Activated CD8-positive, alpha-beta memory T cell treated with anti-CD3 and anti-CD28 coated beads, Interleukin-2, amount 50 U/mL, for 48 hours (primary cell): ENCODE results near the gene HEPN1.
A peak's percentile ranks its signal among the peaks of the same experiment; 100 is the strongest.

Experiments used
- DNase-seq: peaks from one replicate; pipeline ENCODE4 v3.0.0-alpha.2; 2020

HEPN1 gene

DNA sequence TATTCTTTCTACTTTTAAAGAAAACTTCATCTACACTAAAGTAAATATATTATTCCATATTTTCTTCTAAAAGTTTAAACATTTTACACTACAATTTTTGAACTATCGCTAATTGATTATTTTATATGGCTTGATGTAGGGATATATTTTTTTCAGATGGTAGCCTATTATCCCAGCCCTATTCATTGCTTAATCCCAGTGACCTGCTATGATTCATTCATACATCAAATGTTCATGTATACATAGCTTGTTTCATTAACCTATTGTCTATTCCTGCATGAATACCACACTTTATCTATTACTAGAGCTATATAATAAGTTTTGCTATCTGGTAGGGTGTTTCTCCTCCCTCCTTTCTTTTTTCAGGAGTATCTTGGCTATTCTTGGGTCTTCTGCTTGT, 16.4 kb upstream of the HEPN1 start:
- no peak for DNase-seq

DNA sequence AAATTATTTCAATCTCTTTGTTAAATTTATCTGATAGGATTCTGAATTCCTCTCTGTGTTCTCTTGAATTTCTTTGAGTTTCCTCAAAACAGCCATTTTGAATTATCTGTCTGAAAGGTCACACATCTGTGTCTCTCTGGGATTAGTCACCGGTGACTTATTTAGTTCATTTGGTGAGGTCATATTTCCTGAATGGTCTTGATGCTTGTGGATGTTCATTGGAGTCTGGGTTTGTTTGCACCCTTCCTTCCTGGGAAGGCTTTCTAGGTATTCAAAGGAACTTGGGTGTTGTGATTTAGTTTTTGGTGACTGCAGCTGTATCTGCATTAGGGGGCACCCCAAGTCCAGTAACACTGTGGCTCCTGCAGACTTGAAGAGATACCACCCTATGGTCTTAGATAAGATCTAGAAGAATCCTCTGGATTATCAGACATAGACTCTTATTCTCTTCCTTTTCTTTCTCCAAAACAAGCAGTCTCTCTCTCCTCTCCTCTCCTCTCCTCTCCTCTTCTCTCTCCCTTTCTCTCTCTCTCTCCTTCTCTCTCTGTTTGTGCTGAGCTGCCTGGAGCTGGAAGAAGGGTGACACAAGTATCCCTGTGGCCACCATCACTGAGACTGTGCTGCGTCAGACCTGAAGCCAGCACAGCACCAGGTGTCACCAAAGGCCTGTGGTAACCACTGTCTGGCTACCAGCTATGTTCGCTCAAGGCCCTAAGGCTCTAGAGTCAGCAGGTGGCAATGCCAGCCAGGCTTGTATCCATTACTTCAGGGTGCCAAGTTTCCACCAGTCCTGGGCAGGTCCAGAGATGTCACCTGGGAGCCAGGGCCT, 3.3 kb upstream of the HEPN1 start:
- DNase-seq, result no peak

DNA sequence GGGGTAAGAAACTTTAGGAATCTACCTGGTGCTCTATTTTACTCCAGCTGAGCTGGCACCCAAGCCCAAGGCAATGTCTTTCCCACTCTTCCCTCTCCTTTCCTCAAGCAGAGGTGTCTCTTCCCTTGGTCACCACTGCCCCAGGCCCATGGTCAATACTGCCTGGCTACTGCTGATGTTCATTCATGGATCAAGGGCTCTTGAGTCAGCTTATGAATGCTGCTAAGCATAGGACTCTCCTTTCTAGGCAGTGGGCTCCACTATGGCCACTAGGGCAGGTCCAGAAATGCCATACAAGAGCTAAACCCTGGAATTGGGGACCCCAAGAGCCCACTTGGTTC, 2.7 kb upstream of the HEPN1 start:
- DNase-seq, result no peak

DNA sequence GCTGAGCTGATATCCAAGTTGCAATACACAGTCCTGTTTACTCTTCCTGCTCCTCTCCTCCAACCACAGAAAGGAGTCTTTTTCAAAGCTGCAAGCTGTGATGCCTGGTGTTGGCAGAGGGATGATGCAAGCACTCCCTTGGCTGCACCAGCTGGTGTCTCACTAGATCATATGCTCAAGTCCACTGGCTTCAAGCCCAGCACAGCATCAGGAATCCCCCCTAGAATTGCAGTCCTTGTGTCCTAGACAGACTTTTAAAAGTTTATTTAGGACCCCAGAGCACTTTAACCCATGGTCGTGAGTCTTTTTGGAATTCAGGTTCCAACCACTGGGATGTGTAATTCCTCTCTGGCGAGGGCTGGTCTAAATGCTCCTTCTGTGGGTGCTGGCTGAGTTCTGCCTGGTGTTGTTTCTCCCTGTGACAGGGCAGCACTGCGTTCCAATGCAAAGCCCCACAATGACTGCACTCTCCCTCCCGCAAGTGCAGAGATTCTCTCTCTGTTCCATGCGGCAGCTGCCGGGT, 1.9 kb upstream of the HEPN1 start:
- no peak for DNase-seq

DNA sequence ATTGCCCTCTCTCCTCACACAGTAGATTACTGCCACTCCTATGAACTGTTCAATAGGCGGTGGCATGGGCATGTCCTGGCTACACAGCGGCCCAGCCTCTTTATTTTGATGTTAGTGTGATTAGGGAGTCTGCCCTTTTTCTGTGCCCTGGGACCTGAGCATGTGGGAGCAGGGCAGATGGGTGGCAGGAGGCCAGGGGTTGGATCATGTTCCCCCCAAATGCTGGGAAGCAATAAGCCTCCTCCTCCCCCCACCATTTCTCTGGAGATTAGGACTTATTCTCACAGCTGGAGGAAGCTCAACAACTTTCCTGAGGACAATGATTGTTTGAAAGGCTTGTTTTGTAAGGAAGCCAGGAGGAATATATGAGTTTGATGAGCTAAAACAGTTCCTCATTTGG, 848 bp downstream of the HEPN1 start:
- DNase-seq, result no peak

DNA sequence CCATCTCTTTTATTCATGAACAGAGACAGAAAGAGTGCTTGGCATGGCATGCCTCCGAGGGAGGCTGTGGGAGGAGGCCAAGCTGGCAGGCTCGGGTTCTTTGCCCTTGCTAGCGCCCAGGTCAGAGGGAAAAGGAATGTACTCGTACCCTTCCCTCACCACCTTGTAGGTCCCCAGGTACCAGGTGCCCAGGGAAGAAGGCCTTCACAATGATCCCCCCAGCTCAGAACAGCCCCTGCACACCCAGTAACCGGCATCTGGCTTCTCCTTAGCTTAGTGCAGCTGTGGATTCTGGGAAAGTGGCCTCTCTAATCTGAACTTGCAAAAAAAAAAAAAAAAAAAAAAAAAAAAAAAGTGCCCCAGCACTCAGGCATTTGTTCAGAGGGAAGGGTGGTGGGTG, 1.3 kb downstream of the HEPN1 start:
- no peak for DNase-seq

DNA sequence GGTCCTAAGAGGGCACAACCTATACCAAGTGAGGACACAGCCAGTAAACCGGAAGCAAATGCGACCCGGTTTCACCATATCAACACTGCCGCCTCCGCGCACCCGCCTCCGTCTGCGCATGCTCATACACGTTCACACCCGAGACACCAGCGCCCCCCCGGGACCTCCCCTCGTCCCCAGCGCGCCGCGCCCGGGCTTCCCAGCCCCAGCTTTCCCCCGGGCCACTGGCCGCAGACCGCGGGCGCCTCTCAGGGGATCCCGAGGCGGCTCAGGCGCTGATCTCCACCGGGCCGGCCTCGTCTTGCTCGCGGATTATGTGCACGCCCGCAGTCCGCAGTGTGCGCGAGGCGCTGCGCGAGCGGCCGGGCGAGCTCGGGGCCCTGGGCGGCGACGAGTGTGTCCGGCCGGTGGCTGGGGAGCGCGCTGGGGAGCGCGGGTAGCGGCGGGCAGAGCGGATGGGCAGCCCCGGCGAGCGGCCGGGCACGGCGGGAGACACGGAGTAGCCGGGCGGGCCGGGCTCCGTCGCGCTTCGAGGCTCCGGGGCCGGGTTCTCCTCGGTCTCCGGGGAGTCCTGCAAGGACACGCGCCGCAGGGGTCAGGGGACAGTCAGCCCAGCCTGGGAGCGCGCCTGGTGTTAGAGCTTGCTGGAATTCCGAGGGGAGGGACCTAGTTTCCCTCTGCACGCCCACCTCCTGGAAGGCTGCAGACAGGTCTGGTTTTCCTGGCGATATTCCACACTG, 2.0 kb downstream of the HEPN1 start:
- DNase-seq, result peak; percentile 88

DNA sequence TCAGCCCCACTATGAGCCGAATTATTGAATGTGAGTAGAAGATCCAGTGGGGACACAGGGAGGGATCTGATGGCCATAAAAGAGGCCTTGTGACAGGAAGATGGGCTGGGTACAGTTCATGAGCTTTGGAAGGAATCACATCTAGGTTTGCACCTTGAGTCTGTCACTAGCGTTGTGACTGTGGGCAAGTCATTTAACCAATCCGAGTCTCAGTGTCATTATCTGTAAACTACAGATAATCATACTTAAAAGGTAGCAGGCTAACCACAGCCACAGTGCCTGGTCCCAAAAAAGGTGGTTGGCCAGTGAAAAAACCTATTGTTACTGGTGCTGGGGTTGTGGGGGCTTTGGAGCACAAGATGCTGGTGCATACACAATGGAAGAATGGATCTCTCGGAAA, 3.8 kb downstream of the HEPN1 start:
- DNase-seq, result no peak

DNA sequence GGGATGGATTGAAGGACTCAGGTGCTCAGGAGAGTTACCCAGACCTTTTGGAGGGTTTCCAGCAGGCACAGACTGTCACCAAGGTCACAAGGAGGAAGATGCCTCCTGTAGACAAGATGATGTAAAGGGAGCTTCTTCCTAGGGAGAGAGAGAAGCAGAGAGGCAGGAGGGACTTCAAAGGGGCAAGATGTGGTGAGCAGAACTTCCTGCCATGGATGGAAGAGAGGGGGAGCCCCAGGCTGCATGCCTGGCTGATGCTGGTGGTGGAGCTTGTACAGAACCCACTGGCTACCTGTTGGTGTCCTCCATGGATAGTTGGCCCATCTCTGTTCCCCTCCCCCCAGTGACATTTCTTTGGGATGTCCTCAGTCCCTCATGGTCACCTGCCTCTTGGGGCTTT, 4.2 kb downstream of the HEPN1 start:
- no peak for DNase-seq

DNA sequence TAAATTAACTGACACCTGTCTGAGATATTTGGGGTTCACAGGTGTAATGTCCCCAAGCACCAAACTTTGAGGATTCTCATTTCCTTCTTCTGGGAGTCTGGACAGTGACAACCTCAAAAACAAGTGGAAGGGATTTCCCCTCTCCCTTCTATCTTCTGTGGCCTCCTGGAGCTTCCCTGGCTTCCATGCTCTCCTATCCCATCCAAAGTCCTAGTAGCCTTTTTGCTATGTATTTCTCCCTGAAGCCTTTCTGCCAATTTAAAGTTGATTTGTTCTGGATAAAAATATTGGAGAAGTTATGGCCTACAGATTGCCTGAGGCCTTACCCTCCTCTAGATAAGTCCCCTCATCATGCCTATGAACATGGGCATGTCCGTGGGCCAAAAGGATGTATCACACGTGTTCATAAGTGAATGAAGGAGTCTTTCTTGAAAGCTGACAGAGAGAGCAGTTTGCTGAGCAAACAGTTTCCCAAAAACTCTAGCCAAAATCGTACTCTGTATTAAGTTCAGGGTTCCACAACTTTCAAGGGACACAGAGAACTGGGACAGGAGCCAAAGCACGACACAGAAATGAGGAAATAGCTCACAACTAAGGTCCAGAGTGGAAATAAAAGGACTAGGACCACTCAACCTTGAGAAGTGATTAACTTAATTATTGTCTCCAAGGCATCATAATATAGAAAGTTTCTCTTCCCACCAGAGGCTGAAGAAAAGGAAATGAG, 10.1 kb downstream of the HEPN1 start:
- no peak for DNase-seq

DNA sequence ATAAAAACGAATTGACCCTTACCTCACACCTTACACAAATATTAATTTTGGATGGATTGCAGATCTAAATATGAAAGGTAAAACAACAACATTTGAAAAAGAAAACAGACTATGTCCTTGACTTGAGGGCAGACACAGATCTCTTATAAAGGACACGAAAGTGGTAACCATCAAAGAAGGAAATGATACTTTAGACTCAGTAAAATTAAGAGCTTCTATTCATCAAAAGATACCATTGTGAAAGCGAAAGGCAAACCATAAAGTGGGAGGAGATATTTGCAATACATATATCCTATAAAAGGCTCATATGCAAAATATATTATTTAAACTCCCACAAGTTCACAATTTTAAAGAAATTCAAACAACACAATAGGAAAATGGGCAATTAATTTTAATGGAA, 11.7 kb downstream of the HEPN1 start:
- DNase-seq, result no peak

DNA sequence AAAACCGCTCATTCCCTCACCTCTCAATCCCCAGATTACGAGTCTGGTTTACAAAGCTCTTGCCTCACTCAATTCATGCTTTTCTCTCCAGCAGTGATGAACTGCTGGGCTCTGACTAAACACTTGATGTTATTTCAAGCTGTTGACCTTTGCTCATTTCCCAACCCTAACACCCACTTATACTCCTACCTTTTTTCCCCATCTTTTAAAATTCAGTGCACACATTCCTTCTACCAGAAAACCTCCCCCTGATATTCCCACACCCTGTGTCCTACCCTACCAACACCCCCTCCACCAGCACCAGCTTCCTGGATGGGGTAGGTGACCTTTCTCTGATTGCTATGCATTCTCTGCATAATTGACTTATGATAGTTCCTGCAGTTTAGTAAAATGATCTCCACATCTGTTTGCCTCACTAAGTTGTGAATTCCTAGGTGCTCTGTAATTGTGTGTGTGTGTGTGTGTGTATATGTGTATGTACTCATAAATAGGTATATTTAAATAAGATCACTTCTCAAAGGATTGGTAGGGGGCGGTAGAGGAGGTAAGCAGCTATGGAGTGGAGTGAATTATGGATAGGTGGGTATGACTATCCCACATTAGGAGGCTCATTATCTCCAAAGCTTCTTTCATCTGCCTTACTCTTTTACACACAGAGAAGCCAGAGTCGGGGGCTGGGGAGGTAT, 16.0 kb downstream of the HEPN1 start:
- DNase-seq, result no peak

DNA sequence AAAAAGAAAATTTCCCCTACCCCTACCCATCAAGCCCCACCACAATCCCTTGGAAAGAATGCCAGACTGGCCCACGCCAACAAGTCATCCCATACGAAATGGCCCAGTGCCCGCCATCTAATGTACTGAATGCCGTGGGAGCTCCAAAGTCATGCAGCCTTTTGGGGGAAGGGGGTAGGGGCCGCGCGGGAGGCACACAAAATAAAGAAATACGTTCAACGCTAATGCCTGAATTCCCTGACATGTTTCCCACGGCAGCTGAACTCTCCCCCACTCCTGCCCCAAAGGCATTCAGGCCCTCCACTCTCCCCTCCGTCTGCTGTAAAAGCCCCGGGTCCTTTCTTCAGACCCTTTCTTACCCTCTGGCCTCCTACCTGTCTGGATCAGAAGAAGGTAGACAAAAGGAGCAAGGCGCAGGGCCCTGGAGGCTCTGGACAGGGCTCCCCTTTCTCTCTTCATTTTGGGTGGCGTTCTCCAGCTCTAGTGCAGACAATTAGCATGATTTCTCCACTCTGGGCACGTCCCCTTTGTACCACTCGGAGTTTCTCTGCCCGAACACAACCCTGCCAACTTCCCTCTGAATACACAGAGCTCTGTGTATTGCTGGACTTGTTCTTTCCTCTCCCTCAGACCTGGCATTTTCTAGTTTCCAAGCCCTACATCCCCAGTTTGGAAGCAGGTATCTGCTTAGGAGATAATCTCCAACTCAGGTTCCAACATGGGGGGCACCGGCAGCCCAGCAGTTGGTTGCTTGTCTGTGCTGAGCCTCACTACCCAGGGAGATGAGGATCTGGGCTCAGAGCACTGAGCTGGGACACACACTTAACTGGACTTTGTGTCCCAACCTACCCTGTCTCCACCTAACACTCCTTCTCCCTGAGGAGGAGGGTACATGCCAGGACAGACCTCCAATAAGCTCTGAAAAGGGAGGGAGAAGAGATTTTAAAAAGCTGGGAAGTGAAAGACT, 16.8 kb downstream of the HEPN1 start, which contains the start of gene HEPACAM:
Gene HEPACAM, minus strand, starts transcription at position 500 of the 967 bp plus-strand sequence. Its CDS starts 41 bp downstream, at position 459.
- DNase-seq, result no peak

DNA sequence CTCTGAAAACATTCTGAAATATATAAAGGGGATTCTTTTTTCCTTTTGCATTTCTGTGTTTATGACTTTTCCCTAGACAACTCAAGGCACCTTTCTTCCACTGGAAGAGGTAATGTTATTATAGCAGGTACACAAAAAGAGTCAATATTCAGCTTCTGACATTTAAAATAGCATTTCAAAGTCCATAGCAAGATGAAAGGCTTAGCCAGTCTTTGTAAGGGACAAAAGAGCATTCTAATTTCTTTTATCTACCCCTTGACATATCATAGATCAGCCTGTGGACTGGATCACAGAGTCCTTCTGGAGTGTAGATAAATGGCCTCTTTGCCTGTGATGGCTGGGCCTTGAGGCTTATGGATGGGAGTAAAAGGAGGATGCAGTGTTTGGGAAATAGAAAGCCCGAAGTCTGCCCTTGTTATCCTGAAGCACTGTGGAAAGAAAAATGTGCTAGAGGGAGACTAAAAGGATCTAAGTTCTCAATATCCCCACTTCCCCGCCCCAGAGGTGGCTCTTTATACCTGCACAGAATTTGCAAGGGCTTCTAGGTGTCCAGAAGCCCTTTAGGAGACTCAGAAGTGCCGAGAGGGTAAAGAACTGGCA, 18.4 kb downstream of the HEPN1 start:
- DNase-seq, result no peak

DNA sequence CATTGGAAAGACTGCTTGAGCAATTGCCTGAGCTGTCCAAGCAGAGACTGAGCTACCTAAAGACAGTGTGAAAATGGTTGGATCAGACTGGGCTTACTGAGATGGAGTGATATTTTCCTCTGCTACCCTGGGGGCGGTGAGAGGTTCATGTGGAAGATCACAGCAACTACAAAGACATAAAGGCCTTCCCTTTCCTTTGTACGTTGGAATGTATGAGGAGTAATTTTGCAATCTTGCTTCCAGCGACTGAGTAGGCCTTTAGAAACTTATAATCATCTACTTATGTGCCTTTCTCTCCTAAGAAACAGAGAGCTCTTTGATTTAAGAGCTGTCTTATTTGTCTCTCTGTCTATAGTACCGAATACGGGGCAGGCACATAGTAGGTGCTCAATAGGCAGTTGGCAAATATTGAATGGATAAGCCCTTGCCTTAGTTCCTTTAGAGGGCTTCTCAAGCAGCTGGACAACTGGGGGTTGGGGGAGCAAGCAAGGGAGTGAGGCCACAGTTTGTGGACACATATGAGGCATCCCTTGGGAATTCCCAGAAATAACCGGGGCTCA, 19.2 kb downstream of the HEPN1 start:
- no peak for DNase-seq

DNA sequence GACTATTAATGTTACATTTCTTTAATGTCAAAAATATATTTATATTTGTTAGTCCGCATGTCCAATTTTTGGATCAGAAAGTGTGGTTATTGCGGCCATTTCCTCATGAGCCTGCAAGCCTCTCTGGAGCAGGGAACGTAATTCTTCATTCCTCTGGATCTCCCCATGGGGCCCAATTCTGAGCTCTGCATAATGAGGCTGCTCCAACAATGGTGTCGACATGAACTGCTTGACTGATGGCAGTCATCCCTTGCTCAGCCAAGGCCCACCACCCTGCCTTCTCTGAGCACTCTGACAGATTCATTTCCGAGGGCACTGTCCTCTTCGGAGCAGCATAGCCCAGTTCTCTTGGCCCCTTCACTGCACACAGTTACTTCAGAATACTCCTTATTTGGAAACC, 19.9 kb downstream of the HEPN1 start:
- no peak for DNase-seq

DNA sequence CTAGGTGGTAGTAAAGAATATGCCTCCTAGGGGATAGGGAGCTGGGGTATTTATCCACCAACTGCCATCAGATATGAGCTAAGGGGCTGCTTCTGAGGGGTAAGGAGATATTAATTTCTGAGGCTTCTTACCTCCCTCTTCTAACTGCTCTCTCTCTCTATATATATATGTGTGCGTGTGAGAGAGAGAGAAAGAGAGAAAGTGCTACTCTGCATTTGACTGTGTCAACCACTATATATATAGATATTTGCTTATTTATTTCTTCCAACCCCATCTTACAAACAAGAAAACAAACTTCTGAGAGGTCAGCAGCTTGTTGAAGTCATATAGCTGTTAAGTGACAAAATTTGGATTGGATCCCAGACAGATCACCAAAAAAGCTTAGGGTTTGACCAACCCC, 22.7 kb downstream of the HEPN1 start:
- DNase-seq, result no peak

DNA sequence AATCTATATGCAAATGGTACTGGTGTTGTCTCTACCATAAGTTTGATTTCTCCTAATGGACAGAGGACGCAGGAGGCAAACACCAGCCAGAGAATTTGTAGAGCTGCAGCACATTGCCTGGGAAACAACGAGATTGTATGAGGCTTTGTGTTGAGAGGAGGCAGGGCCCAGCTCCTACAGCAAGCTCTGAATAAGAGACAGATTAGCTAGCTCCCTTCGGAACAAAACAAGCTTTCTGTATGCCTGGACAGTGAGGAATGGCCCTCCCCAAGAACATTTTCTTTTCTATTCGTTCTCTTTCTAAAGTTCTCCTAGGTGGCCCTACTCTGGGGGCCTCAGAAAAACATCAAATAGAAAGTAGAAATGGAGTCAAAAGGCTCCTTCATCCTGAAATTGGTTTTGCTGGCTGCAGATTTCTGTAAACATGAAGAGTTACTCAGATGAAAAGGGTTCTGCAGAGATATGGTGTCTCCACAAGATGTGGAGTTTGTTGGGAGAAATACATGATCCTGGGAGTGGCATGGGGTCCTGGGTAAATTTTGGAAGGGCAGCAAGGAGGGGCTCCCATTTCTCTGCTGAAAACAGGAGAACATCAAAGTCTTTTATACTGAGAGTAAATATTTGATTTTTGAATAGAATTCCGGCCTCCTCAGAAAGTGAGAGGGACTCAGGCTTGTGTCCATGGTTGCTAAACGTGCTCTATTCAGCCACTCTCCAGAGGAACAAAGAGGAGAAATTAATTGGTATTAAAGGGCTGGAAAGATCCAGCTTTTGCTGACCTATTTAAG, 23.6 kb downstream of the HEPN1 start:
- DNase-seq, result no peak

DNA sequence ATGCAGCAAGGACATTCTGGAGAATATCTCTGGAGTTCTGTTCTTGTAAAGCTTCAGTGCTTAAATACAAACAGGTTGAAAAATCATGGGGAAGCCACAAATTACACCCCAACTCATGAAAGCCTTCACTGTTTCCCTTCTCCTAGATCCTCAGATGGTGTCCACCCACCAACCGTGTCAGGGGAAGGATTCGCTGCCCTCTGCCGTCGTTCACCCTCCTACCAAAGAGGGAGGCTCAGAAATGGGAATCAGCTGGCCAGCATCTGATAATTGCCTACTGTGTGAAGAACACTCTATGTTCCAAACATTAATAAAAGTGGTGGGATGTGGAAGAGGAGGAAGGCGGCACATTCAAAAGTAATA, 24.2 kb downstream of the HEPN1 start:
- DNase-seq, result no peak

DNA sequence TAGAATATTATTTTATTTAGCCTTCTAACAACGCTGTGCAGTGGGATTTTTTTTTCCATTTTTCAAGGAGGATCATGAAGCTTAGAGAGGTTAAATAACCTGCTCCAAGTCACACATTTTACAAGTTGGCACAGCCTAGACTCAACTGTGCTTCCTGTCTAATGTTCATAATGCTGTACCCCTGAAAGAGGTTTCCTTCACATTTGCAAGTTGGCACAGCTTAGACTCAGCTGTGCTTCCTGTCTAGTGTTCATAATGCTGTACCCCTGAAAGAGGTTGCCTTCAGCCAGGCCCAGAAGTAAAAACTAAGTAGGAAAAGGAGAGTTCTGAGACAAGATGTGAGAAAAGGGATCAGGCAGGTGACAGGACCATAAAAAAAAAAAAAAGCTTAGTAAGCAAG, 24.7 kb downstream of the HEPN1 start:
- DNase-seq, result no peak
